Measurements from ENCODE around the gene MRPL37. TPM values are rescaled to one million over a fixed set of nuclear protein-coding genes. Genes with fewer than 3 reads are reported as not detected.

MRPL37 gene
- total and polyA plus RNA-seq, 2 donors (not counting 3 experiments of a cell fraction or from before 2014, with no cell fraction given): 45.0 to 109 TPM

GRCh38 chr1:54218883-54219687 lies 19.1 kb downstream of the MRPL37 start:
- TF ChIP-seq CTCF (IDR thresholded peaks at IDR 0.05; ENCODE audit: extremely low read depth in 1 of 2, insufficient read depth in 1 of 2, low read depth in 1 of 2, low read length in 2 of 2) (no peak), POLR2A (IDR thresholded peaks at IDR 0.05; ENCODE audit: low read depth, low read length) (no peak), GATA2 (IDR thresholded peaks at IDR 0.05; ENCODE audit: insufficient read depth, insufficient read length, low read depth, low read length) (no peak), JUN (IDR thresholded peaks at IDR 0.05; ENCODE audit: borderline replicate concordance, insufficient read depth, insufficient read length, low read depth) (no peak), MYC (IDR thresholded peaks at IDR 0.05; ENCODE audit: low read depth, low read length) (no peak), MAX (IDR thresholded peaks at IDR 0.05; ENCODE audit: insufficient read depth, insufficient read length) (no peak), POLR2AphosphoS5 (IDR thresholded peaks at IDR 0.05; ENCODE audit: insufficient read depth, low read depth, low read length) (no peak), EZH2 (IDR thresholded peaks at IDR 0.05; ENCODE audit: borderline replicate concordance, low read depth, low read length, severe bottlenecking) (no peak), FOS (IDR thresholded peaks at IDR 0.05; ENCODE audit: borderline replicate concordance, insufficient read depth, low read length) (no peak)
- DNase-seq (ENCODE audit: low read depth, low spot score) (no peak), FAIRE-seq (no peak)
- peaks cover 3% of the 10 kb centered on the region for H3K4me1 ChIP-seq (ENCODE audit: control insufficient read depth, extremely low read depth, insufficient read depth, low read length)
- H3K9ac ChIP-seq (replicated peaks; ENCODE audit: extremely low read depth, insufficient read depth, low read length): no peak overlapping the region
- dilution Hi-C loops (cut with MboI; ENCODE audit: extremely low pct_ligation_motif_present, low sequenced_read_pairs) (no loop called here), intact Hi-C loops (cut with micrococcal nuclease) (no loop called here)
- POLR2A ChIA-PET: no interaction called here
- H3K9me3 ChIP-seq (replicated peaks; ENCODE audit: control insufficient read depth, insufficient read depth, low read length): no peaks in the 10 kb centered on the region
- no peaks in the 10 kb centered on the region for H3K27me3 ChIP-seq (ENCODE audit: control insufficient read depth in 2 of 2, insufficient read depth in 2 of 2, low read length in 2 of 2)
- no peak overlapping the region for H3K4me3 ChIP-seq (replicated peaks in 1 of 3; ENCODE audit: insufficient read depth in 1 of 3, low read depth in 1 of 3, low read length in 3 of 3)
- no peak overlapping the region for H2AFZ ChIP-seq (ENCODE audit: low read depth, low read length)
- no TSS peak for BruUV-seq (replicated peaks)
- H3K27ac ChIP-seq (ENCODE audit: insufficient read depth, low read depth, low read length): no peak overlapping the region
- no peaks in the 10 kb centered on the region for H3K9me1 ChIP-seq (replicated peaks; ENCODE audit: control insufficient read depth, extremely low read depth, insufficient read depth, low read length)
- H4K20me1 ChIP-seq (replicated peaks; ENCODE audit: control insufficient read depth, extremely low read depth, insufficient read depth, low read length): no peaks in the 10 kb centered on the region
- no peaks in the 10 kb centered on the region for H3K79me2 ChIP-seq (ENCODE audit: control insufficient read depth, insufficient read depth, low read length)
- H3K36me3 ChIP-seq (ENCODE audit: control insufficient read depth in 2 of 2, extremely low read depth in 1 of 2, insufficient read depth in 2 of 2, low read length in 2 of 2): peaks cover 11 to 31% of the 10 kb centered on the region in 2 experiments
- no peak overlapping the region for H3K4me2 ChIP-seq (ENCODE audit: insufficient read depth, low read length)
- CTCF ChIA-PET: interaction anchor here (1.0 to 3.3 kb wide), 5 partner anchors 10 to 270 kb away, joined by 3 to 26 read pairs (median 8); no protein-coding TSS in a partner anchor

Measured in endothelial cell of umbilical vein (primary cell).